ENCODE data around the gene PPCS. TPM values are rescaled to one million over a fixed set of nuclear protein-coding genes. Genes with fewer than 3 reads are reported as not detected.
"Not testable (repeated sequence)": the region's sequence is repeated elsewhere in the genome, so short reads cannot be mapped to it uniquely, and the experiment has no call there.

The PPCS gene
- total and polyA plus RNA-seq, 2 of the 4 experiments (the other 2 are of a cell fraction), result 8.2 to 18.9 TPM

DNA sequence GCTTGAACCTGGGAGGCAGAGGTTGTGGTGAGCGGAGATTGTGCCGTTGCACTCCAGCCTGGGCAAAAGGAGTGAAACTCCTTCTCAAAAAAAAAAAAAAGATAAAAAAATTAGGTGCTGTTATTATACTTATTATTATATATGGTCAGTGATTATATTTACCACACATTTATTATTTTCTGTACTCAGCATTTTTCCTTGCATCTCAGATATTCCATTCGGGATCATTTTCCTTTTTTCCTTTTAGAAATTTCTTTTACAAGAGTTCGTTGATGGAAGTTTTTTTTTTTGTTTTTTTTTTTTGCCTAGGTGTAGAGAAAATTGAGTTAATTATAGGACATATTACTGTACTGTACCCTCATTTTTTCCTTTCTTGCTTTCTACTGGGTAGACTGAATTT, 20.3 kb downstream of the PPCS start:
- no TSS peak for BruUV-seq (replicated peaks)
- Histone ChIP-seq H2AK5ac (ENCODE audit: low read depth, low read length) (no peak overlapping the region), H3K9ac (ENCODE audit: low read depth, low read length) (no peak overlapping the region), H3K23ac (ENCODE audit: low read depth, low read length) (no peak overlapping the region), H3K56ac (ENCODE audit: extremely low read depth, insufficient read depth, low read length) (no peak overlapping the region), H3K79me1 (ENCODE audit: low read depth in 1 of 2, low read length in 2 of 2) (no peaks in the 10 kb centered on the region), H3K4me3 (ENCODE audit: insufficient read depth, low read depth, low read length) (no peak overlapping the region), H4K5ac (ENCODE audit: low read depth, low read length) (no peak overlapping the region), H3K9me1 (ENCODE audit: insufficient read depth, low read length) (no peaks in the 10 kb centered on the region), H3K4me2 (ENCODE audit: low read depth, low read length) (no peak overlapping the region), H3K27ac (ENCODE audit: insufficient read depth, low read length) (no peak overlapping the region), H2BK15ac (ENCODE audit: low read depth, low read length) (no peak overlapping the region), H3K36me3 (ENCODE audit: control insufficient read depth, insufficient read depth, low read length) (no peaks in the 10 kb centered on the region), H2AK9ac (replicated peaks; ENCODE audit: low read depth, low read length, poor library complexity) (no peak overlapping the region), H3K14ac (replicated peaks; ENCODE audit: low read depth, low read length) (no peak overlapping the region), H3K18ac (ENCODE audit: low read depth, low read length) (no peak overlapping the region), H4K20me1 (ENCODE audit: insufficient read depth, low read length) (no peaks in the 10 kb centered on the region), H2BK120ac (ENCODE audit: low read depth, low read length) (no peak overlapping the region), H2BK20ac (ENCODE audit: low read depth, low read length) (no peak overlapping the region), H2AFZ (replicated peaks; ENCODE audit: low read length, poor library complexity) (no peak overlapping the region), H4K91ac (ENCODE audit: insufficient read depth, low read depth, low read length) (no peak overlapping the region), H4K8ac (ENCODE audit: low read depth in 2 of 2, low read length in 2 of 2) (no peak overlapping the region), H3K9me3 (ENCODE audit: control insufficient read depth, insufficient read depth, low read length) (no peaks in the 10 kb centered on the region), H3K27me3 (ENCODE audit: control insufficient read depth, insufficient read depth, low read length) (peaks cover 2% of the 10 kb centered on the region; the same call in 1 of the 2 replicates), H3K4me1 (ENCODE audit: control insufficient read depth, insufficient read depth, low read length) (no peaks in the 10 kb centered on the region), H2BK5ac (ENCODE audit: low read depth, low read length, poor library complexity, severe bottlenecking) (no peak overlapping the region), H3K4ac (ENCODE audit: low read depth, low read length) (no peak overlapping the region)
- intact Hi-C loops (cut with micrococcal nuclease), result no loop called here
- in situ Hi-C loops (cut with MboI; ENCODE audit: low sequenced_read_pairs), result no loop called here
- TF ChIP-seq USF2 (IDR thresholded peaks at IDR 0.05; ENCODE audit: low read depth, low read length) (no peak), MAFK (IDR thresholded peaks at IDR 0.05; ENCODE audit: low read depth, low read length) (peak; percentile 16; the same call in 1 of the 2 replicates), SMC3 (IDR thresholded peaks at IDR 0.05; ENCODE audit: low read depth, low read length) (no peak), CEBPB (IDR thresholded peaks at IDR 0.05; ENCODE audit: low read depth, low read length) (no peak)
- DNase-seq (no peak), ATAC-seq (ENCODE audit: low read depth) (no peak)
- ChIA-PET POLR2A (ENCODE audit: unreplicated experiment) (no interaction called here), CTCF (no interaction called here)
- dilution Hi-C loops (cut with HindIII; ENCODE audit: low sequenced_read_pairs, unreplicated experiment), result no loop called here
- no CpG with 5 or more reads among the region's 4 CpGs for WGBS, 2 experiments (ENCODE audit: extremely low coverage in 2 of 2, insufficient read length in 1 of 2)

DNA sequence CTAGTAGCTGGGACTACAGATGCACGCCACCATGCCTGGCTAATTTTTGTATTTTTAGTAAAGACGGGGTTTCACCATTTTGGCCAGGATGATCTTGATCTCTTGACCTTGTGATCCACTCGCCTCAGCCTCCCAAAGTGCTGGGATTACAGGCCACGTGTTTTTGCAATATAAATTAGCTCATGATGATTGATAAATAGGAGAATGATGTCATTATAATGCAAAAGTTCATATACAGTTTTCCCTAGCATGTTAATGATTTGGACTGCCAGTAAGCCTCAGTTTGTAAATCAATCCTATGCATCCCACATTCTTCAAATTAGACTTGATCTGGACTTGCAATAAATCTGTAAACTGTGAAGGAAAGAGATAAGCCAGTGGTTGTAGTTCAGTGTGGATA, 21.0 kb downstream of the PPCS start:
- H3K4me2 ChIP-seq (ENCODE audit: low read depth, low read length); H2BK20ac ChIP-seq (ENCODE audit: low read depth, low read length); POLR2A ChIA-PET (ENCODE audit: unreplicated experiment); H3K14ac ChIP-seq (replicated peaks; ENCODE audit: low read depth, low read length); H4K91ac ChIP-seq (ENCODE audit: insufficient read depth, low read depth, low read length); in situ Hi-C loops (cut with MboI; ENCODE audit: low sequenced_read_pairs); H4K8ac ChIP-seq (ENCODE audit: low read depth in 2 of 2, low read length in 2 of 2); BruUV-seq (replicated peaks); ATAC-seq (ENCODE audit: low read depth); H3K27me3 ChIP-seq (ENCODE audit: control insufficient read depth, insufficient read depth, low read length); H3K4me1 ChIP-seq (ENCODE audit: control insufficient read depth, insufficient read depth, low read length); H4K5ac ChIP-seq (ENCODE audit: low read depth, low read length); H2AK9ac ChIP-seq (replicated peaks; ENCODE audit: low read depth, low read length, poor library complexity); H3K9me1 ChIP-seq (ENCODE audit: insufficient read depth, low read length); H2AFZ ChIP-seq (replicated peaks; ENCODE audit: low read length, poor library complexity); H3K79me1 ChIP-seq (ENCODE audit: low read depth in 1 of 2, low read length in 2 of 2); H2AK5ac ChIP-seq (ENCODE audit: low read depth, low read length); H3K23ac ChIP-seq (ENCODE audit: low read depth, low read length); H4K20me1 ChIP-seq (ENCODE audit: insufficient read depth, low read length); H3K18ac ChIP-seq (ENCODE audit: low read depth, low read length); intact Hi-C loops (cut with micrococcal nuclease); H3K27ac ChIP-seq (ENCODE audit: insufficient read depth, low read length); CTCF ChIA-PET; dilution Hi-C loops (cut with HindIII; ENCODE audit: low sequenced_read_pairs, unreplicated experiment); H3K36me3 ChIP-seq (ENCODE audit: control insufficient read depth, insufficient read depth, low read length); H3K4me3 ChIP-seq (ENCODE audit: insufficient read depth, low read depth, low read length); H2BK120ac ChIP-seq (ENCODE audit: low read depth, low read length); DNase-seq; H2BK5ac ChIP-seq (ENCODE audit: low read depth, low read length, poor library complexity, severe bottlenecking); H3K4ac ChIP-seq (ENCODE audit: low read depth, low read length); H3K9ac ChIP-seq (ENCODE audit: low read depth, low read length); H2BK15ac ChIP-seq (ENCODE audit: low read depth, low read length); H3K56ac ChIP-seq (ENCODE audit: extremely low read depth, insufficient read depth, low read length); H3K9me3 ChIP-seq (ENCODE audit: control insufficient read depth, insufficient read depth, low read length): not testable (repeated sequence)
- 53% methylated on average over 2 of the region's 4 CpGs; no CpG with 5 or more reads in 1 of the 2 experiments for WGBS, 2 experiments (ENCODE audit: extremely low coverage in 2 of 2, insufficient read length in 1 of 2)

Data from IMR-90 (cell line).